HEK293 (cell line): ENCODE measurements around the gene IGFBP4.
A peak's percentile ranks its signal among the peaks of the same experiment; 100 is the strongest.

ENCODE experiments used
- CTCF ChIA-PET: fragments of 350-600 bp; formaldehyde crosslinking; extraction: SDS; loops from one replicate; lab custom pipeline; 2021; ENCODE audit warnings: antibody characterized with exemption; lab: Yijun Ruan, JAX
- POLR2A ChIA-PET: fragments of 300-600 bp; formaldehyde crosslinking; extraction: SDS; loops from one replicate; lab custom pipeline; 2020; ENCODE audit warnings: antibody characterized with exemption, inconsistent platforms; lab: Yijun Ruan, JAX
- H3K27ac ChIP-seq: fragments of 200-500 bp; sonication (Bioruptor generic); 2 replicates; pipeline ENCODE4 v1.5.1; 2014; ENCODE audit warnings: low read depth, low read length, control low read depth, inconsistent platforms; ENCODE audit errors: extremely low read depth
- H3K36me3 ChIP-seq, 2 experiments: fragments of 200-500 bp in 1 of 2; sonication (Bioruptor generic) in 1 of 2; 1 replicate in 1 of 2; 2 replicates in 1 of 2; pipeline ENCODE4 v1.5.1; 2014 to 2017; ENCODE audit warnings: inconsistent platforms in 2 of 2, low read length in 2 of 2; ENCODE audit not compliant: control insufficient read depth in 2 of 2, insufficient read depth in 1 of 2
- H3K4me1 ChIP-seq: fragments of 200-500 bp; sonication (Bioruptor generic); 2 replicates; pipeline ENCODE4 v1.5.1; 2014; ENCODE audit warnings: mild to moderate bottlenecking, low read length, inconsistent platforms; ENCODE audit not compliant: control insufficient read depth, insufficient read depth
- H3K4me3 ChIP-seq: 2 replicates; pipeline ENCODE4 v1.5.1; 2011; ENCODE audit warnings: low read depth, mild to moderate bottlenecking, control low read depth, low read length, moderate library complexity
- H3K9me3 ChIP-seq: fragments of 200-500 bp; sonication (Bioruptor generic); 2 replicates; pipeline ENCODE4 v1.5.1; 2014; ENCODE audit warnings: low read depth, low read length, inconsistent platforms; ENCODE audit not compliant: control insufficient read depth, insufficient read depth
- GFI1B ChIP-seq: fragments of 450-650 bp; formaldehyde crosslinking; IDR thresholded peaks from 2 replicates; pipeline ENCODE4 v1.5.1; 2016; ENCODE audit warnings: missing biosample characterization, missing genetic modification characterization
- GLIS1 ChIP-seq: fragments of 450-650 bp; formaldehyde crosslinking; IDR thresholded peaks from 2 replicates; pipeline ENCODE4 v1.5.1; 2016; ENCODE audit warnings: missing biosample characterization, missing genetic modification characterization
- ZBTB10 ChIP-seq: fragments of 450-650 bp; formaldehyde crosslinking; IDR thresholded peaks from 2 replicates; pipeline ENCODE4 v1.5.1; 2016; ENCODE audit warnings: missing biosample characterization, missing genetic modification characterization
- ZEB2 ChIP-seq: fragments of 450-650 bp; formaldehyde crosslinking; IDR thresholded peaks from 2 replicates; pipeline ENCODE4 v1.5.1; 2016; ENCODE audit warnings: missing biosample characterization, missing genetic modification characterization
- ZFP37 ChIP-seq: fragments of 450-650 bp; formaldehyde crosslinking; IDR thresholded peaks from 2 replicates; pipeline ENCODE4 v1.5.1; 2016; ENCODE audit warnings: missing biosample characterization, missing genetic modification characterization
- ZIC2 ChIP-seq: fragments of 450-650 bp; formaldehyde crosslinking; IDR thresholded peaks from 2 replicates; pipeline ENCODE4 v1.5.1; 2016; ENCODE audit warnings: missing biosample characterization, missing genetic modification characterization
- ZNF114 ChIP-seq: fragments of 450-650 bp; formaldehyde crosslinking; IDR thresholded peaks from 2 replicates; pipeline ENCODE4 v1.5.0; 2017; ENCODE audit warnings: missing biosample characterization, missing genetic modification characterization
- ZNF2 ChIP-seq: fragments of 450-650 bp; formaldehyde crosslinking; IDR thresholded peaks from 2 replicates; pipeline ENCODE4 v1.5.1; 2016; ENCODE audit warnings: missing biosample characterization, missing genetic modification characterization
- ZNF335 ChIP-seq: fragments of 450-650 bp; formaldehyde crosslinking; conservative IDR thresholded peaks from 2 replicates; pipeline ENCODE4 v1.5.1; 2016; ENCODE audit warnings: missing biosample characterization, missing genetic modification characterization
- ZNF423 ChIP-seq: fragments of 450-650 bp; formaldehyde crosslinking; IDR thresholded peaks from 2 replicates; pipeline ENCODE4 v1.5.1; 2016; ENCODE audit warnings: missing biosample characterization, missing genetic modification characterization
- ZNF596 ChIP-seq: fragments of 450-650 bp; IDR thresholded peaks from 2 replicates; pipeline ENCODE4 v1.5.0; 2018; ENCODE audit warnings: missing biosample characterization, mild to moderate bottlenecking, missing genetic modification characterization, moderate library complexity
- ZNF645 ChIP-seq: fragments of 450-650 bp; formaldehyde crosslinking; IDR thresholded peaks from 2 replicates; pipeline ENCODE4; 2016; ENCODE audit warnings: missing biosample characterization, missing genetic modification characterization
- ZNF670 ChIP-seq: fragments of 450-650 bp; formaldehyde crosslinking; IDR thresholded peaks from 2 replicates; pipeline ENCODE4 v1.5.1; 2016; ENCODE audit warnings: missing biosample characterization, missing genetic modification characterization, low read depth
- ZNF791 ChIP-seq: fragments of 450-650 bp; formaldehyde crosslinking; IDR thresholded peaks from 2 replicates; pipeline ENCODE4 v1.5.1; 2016; ENCODE audit warnings: missing biosample characterization, missing genetic modification characterization
- ZNF830 ChIP-seq: fragments of 450-650 bp; IDR thresholded peaks from 2 replicates; pipeline ENCODE4 v1.5.0; 2018; ENCODE audit warnings: missing biosample characterization, missing genetic modification characterization, low read depth, mild to moderate bottlenecking, moderate library complexity
- TF ChIP-seq, protein P1 (sequence below): fragments of 450-650 bp; formaldehyde crosslinking; IDR thresholded peaks from 2 replicates; pipeline ENCODE4 v1.5.1; 2016; ENCODE audit warnings: missing biosample characterization, missing genetic modification characterization, low read depth
- TF ChIP-seq, protein P2 (sequence below): fragments of 450-650 bp; formaldehyde crosslinking; IDR thresholded peaks from 2 replicates; pipeline ENCODE4 v1.5.1; 2016; ENCODE audit warnings: missing biosample characterization, missing genetic modification characterization
- TF ChIP-seq, protein P3 (sequence below): fragments of 450-650 bp; formaldehyde crosslinking; IDR thresholded peaks from 2 replicates; pipeline ENCODE4 v1.5.1; 2016; ENCODE audit warnings: missing biosample characterization, missing genetic modification characterization

IGFBP4 gene

GRCh38 chr17:40440166-40440565 lies 3.1 kb upstream of the IGFBP4 start:
- Histone ChIP-seq H3K4me3 (no peak overlapping the region), H3K9me3 (no peaks in the 10 kb centered on the region), H3K36me3 (no peaks in the 10 kb centered on the region), H3K27ac (no peak overlapping the region), H3K4me1 (no peaks in the 10 kb centered on the region; the same call in 1 of the 2 replicates)
- TF ChIP-seq, protein P1, sequence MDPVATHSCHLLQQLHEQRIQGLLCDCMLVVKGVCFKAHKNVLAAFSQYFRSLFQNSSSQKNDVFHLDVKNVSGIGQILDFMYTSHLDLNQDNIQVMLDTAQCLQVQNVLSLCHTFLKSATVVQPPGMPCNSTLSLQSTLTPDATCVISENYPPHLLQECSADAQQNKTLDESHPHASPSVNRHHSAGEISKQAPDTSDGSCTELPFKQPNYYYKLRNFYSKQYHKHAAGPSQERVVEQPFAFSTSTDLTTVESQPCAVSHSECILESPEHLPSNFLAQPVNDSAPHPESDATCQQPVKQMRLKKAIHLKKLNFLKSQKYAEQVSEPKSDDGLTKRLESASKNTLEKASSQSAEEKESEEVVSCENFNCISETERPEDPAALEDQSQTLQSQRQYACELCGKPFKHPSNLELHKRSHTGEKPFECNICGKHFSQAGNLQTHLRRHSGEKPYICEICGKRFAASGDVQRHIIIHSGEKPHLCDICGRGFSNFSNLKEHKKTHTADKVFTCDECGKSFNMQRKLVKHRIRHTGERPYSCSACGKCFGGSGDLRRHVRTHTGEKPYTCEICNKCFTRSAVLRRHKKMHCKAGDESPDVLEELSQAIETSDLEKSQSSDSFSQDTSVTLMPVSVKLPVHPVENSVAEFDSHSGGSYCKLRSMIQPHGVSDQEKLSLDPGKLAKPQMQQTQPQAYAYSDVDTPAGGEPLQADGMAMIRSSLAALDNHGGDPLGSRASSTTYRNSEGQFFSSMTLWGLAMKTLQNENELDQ (tag by site-specific recombination) = no peak
- TF ChIP-seq, protein P2, sequence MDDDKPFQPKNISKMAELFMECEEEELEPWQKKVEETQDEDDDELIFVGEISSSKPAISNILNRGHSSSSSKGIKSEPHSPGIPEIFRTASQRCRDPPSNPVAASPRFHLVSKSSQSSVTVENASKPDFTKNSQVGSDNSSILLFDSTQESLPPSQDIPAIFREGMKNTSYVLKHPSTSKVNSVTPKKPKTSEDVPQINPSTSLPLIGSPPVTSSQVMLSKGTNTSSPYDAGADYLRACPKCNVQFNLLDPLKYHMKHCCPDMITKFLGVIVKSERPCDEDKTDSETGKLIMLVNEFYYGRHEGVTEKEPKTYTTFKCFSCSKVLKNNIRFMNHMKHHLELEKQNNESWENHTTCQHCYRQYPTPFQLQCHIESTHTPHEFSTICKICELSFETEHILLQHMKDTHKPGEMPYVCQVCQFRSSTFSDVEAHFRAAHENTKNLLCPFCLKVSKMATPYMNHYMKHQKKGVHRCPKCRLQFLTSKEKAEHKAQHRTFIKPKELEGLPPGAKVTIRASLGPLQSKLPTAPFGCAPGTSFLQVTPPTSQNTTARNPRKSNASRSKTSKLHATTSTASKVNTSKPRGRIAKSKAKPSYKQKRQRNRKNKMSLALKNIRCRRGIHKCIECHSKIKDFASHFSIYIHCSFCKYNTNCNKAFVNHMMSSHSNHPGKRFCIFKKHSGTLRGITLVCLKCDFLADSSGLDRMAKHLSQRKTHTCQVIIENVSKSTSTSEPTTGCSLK (tag by site-specific recombination) = no peak
- TF ChIP-seq ZNF791 (tag by site-specific recombination) = no peak
- no peak for TF ChIP-seq ZFP37 (tag by site-specific recombination)
- no peak for TF ChIP-seq ZNF830 (tag by site-specific recombination)
- ChIA-PET CTCF (interaction anchor here (0.6 to 9.9 kb wide), 16 partner anchors 10 to 818 kb away, joined by 3 to 194 read pairs (median 6); partner anchors contain the start of gene TOP2A), POLR2A (no interaction called here)

DNA sequence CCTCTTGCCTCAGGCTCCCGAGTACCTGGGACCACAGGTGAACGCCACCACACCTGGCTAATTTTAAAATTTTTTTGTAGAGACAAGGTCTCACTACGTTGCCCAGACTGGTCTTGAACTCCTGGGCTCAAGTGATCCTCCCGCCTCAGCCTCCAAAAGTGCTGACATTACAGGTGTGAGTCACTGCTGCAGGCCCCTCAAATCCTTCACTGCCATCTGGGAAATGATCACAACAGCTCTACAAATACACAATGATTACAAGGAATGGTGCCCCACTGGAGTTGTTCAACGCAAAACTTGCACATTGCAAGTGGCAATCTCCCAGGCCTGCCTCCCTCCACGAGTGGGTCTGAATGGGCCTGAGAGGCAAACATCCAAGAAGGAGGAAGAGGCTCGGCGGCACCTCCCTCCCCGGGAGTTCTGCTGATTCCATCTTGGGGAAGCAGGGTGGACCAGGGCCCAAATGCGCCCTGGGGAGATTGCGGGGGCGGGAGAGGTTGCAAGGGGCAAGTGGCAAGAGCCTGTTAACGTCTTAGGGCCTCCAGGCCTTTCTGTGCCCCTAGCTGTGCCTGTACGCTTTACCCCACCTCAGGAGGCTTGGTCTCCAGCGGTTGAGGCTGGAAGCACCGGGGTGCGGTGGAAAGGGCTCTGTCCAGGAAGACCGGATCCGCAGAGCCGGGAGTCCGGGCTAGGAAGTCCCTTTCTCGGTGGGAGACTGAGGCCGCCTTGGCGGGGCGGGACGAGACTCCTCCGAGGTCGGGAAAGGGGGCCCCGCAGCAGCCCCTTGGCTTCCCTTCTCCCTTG lies 656 bp upstream of the IGFBP4 start:
- H3K4me1 ChIP-seq = no peaks in the 10 kb centered on the region; the same call in 1 of the 2 replicates
- POLR2A ChIA-PET = interaction anchor here (0.7 to 2.2 kb wide), 3 partner anchors 25 to 34 kb away, joined by 3 to 13 read pairs (median 7); partner anchors contain the start of gene TOP2A
- H3K4me3 ChIP-seq = no peak overlapping the region
- no peak overlapping the region for H3K27ac ChIP-seq
- CTCF ChIA-PET = interaction anchor here (0.7 to 9.9 kb wide), 8 partner anchors 7 to 118 kb away, joined by 3 to 194 read pairs (median 8); no protein-coding TSS in a partner anchor
- no peaks in the 10 kb centered on the region for H3K9me3 ChIP-seq
- no peaks in the 10 kb centered on the region for H3K36me3 ChIP-seq
- 0 out of 2 replicates have a peak, but pooled peaks have one; percentile 12 for TF ChIP-seq ZNF335
- no peak for TF ChIP-seq ZNF791 (tag by site-specific recombination)
- TF ChIP-seq ZNF2 (tag by site-specific recombination) = no peak
- TF ChIP-seq GFI1B (tag by site-specific recombination) = no peak
- TF ChIP-seq ZNF645 (tag by site-specific recombination) = no peak
- no peak for TF ChIP-seq ZNF423 (tag by site-specific recombination)
- TF ChIP-seq, protein P3, sequence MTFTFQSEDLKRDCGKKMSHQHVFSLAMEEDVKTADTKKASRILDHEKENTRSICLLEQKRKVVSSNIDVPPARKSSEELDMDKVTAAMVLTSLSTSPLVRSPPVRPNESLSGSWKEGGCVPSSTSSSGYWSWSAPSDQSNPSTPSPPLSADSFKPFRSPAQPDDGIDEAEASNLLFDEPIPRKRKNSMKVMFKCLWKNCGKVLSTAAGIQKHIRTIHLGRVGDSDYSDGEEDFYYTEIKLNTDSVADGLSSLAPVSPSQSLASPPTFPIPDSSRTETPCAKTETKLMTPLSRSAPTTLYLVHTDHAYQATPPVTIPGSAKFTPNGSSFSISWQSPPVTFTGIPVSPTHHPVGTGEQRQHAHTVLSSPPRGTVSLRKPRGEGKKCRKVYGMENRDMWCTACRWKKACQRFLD = no peak
- TF ChIP-seq ZNF114 (tag by site-specific recombination) = no peak
- no peak for TF ChIP-seq ZBTB10 (tag by site-specific recombination)
- no peak for TF ChIP-seq ZNF596 (tag by site-specific recombination)
- TF ChIP-seq ZNF670 = no peak
- peak; percentile 80 for TF ChIP-seq ZIC2 (tag by site-specific recombination)
- peak; percentile 62 for TF ChIP-seq GLIS1 (tag by site-specific recombination)
- 0 out of 2 replicates have a peak, but pooled peaks have one; percentile 35 for TF ChIP-seq ZEB2 (tag by site-specific recombination)
